HG02938 (cell line): ENCODE results near the gene TMEM222.
"Not testable (repeated sequence)": the region's sequence is repeated elsewhere in the genome, so short reads cannot be mapped to it uniquely, and the experiment has no call there.

Experiments
- ATAC-seq: cut with Tn5 transposase; IDR thresholded peaks from one replicate; pipeline ENCODE4 v1.9.1; 2021; ENCODE audit warnings: mild to moderate bottlenecking, moderate library complexity; ENCODE audit not compliant: unreplicated experiment

The TMEM222 gene

GRCh38 chr1:27377760-27378495 lies 56.0 kb downstream of the TMEM222 start:
- ATAC-seq, result no peak

DNA sequence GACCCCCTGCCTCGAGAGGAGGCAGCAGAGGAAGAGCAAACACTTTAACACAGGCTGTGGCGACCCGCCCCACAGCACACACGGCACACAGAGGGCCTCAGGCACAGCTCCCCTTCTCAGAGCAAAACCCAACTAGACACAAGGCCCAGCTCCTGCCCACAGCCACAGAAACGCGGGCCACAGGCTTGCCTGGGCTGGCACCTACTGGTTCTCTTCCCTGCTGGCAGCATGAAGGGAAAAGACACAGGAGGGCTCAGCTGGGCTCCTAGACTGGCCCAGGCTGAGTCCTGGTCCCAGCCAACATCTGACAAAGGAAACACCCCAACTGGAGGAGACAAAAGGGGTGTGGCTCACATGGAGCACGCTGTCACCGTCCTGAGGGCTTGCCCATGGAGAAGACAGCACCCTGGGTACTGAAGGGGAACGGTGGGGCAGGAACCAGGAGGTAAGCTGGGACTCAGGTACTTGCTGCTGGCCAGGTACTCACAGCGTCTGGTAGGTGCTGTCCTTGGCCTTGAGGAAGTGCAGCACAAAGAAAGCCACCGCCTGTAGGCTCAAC lies 57.7 kb downstream of the TMEM222 start:
- no peak for ATAC-seq

DNA sequence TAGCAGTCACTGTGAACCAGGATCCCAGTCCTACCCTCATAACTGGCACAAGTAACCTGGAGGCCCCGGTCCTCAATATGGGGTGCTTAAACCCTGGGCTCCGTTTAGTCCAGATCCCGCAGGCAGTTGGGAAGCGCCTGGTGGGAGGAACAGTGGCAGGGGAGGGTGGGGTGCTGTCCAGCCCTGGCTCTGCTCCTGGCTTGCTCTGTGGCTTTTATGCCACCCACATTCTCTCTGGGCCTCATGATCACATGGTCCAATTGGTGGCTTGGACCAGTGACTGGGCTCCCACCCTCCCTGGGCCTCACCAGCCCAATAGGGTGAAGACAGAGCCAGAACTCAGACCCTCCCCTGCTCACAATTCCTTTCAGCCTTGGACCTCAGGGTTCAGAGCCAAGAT lies 58.3 kb downstream of the TMEM222 start:
- ATAC-seq, result no peak

- ATAC-seq, result no peak
Measured at GRCh38 chr1:27380766-27381733, 59.1 kb downstream of the TMEM222 start.

- no peak for ATAC-seq
Measured at GRCh38 chr1:27381969-27382762, 60.2 kb downstream of the TMEM222 start.

- ATAC-seq, result no peak
Measured at GRCh38 chr1:27383039-27383605, 61.2 kb downstream of the TMEM222 start, which contains the start of gene CD164L2. Gene CD164L2, minus strand, starts transcription at chr1:27383333. Its CDS starts 94 bp downstream, at chr1:27383239.

GRCh38 chr1:27383661-27384060 lies 61.7 kb downstream of the TMEM222 start:
- ATAC-seq, result no peak

DNA sequence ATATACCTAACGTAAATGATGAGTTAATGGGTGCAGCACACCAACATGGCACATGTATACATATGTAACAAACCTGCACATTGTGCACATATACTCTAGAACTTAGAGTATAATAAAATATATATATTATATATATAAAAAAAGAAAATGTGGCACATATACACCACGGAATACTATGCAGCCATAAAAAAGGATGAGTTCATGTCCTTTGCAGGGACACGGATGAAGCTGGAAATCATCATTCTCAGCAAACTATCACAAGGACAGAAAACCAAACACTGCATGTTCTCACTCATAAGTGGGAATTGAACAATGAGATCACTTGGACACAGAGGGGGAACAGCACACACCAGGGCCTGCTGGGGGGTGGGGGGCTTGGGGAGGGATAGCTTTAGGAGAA lies 62.8 kb downstream of the TMEM222 start:
- not testable (repeated sequence) for ATAC-seq
